Measurements from ENCODE around the gene SOAT1. TPM values are rescaled to one million over a fixed set of nuclear protein-coding genes. Genes with fewer than 3 reads are reported as not detected.
"Not testable (repeated sequence)": the region's sequence is repeated elsewhere in the genome, so short reads cannot be mapped to it uniquely, and the experiment has no call there.

SOAT1 gene
- total RNA-seq, 1 donor from 2014 or later = 27.9 TPM

- no peak overlapping the region for H3K4me3 ChIP-seq (ENCODE audit: low read depth, low read length)
- no peak for DNase-seq (ENCODE audit: low read depth)
- TF ChIP-seq, protein P1, sequence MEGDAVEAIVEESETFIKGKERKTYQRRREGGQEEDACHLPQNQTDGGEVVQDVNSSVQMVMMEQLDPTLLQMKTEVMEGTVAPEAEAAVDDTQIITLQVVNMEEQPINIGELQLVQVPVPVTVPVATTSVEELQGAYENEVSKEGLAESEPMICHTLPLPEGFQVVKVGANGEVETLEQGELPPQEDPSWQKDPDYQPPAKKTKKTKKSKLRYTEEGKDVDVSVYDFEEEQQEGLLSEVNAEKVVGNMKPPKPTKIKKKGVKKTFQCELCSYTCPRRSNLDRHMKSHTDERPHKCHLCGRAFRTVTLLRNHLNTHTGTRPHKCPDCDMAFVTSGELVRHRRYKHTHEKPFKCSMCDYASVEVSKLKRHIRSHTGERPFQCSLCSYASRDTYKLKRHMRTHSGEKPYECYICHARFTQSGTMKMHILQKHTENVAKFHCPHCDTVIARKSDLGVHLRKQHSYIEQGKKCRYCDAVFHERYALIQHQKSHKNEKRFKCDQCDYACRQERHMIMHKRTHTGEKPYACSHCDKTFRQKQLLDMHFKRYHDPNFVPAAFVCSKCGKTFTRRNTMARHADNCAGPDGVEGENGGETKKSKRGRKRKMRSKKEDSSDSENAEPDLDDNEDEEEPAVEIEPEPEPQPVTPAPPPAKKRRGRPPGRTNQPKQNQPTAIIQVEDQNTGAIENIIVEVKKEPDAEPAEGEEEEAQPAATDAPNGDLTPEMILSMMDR (conservative IDR thresholded peaks at IDR 0.05; ENCODE audit: low read depth, low read length) = no peak
Observed at GRCh38 chr1:179342740-179343404, 49.3 kb downstream of the SOAT1 start.

- DNase-seq (ENCODE audit: low read depth) = no peak
- TF ChIP-seq, protein P1 (conservative IDR thresholded peaks at IDR 0.05; ENCODE audit: low read depth, low read length) = no peak
- no peak overlapping the region for H3K4me3 ChIP-seq (ENCODE audit: low read depth, low read length)
Observed at GRCh38 chr1:179351281-179351680, 57.7 kb downstream of the SOAT1 start.

GRCh38 chr1:179352236-179352635 lies 58.6 kb downstream of the SOAT1 start:
- no peak for DNase-seq (ENCODE audit: low read depth)
- H3K4me3 ChIP-seq (ENCODE audit: low read depth, low read length) = no peak overlapping the region
- TF ChIP-seq, protein P1 (conservative IDR thresholded peaks at IDR 0.05; ENCODE audit: low read depth, low read length) = no peak

- DNase-seq (ENCODE audit: low read depth) = no peak
- TF ChIP-seq, protein P1 (conservative IDR thresholded peaks at IDR 0.05; ENCODE audit: low read depth, low read length) = no peak
- H3K4me3 ChIP-seq (ENCODE audit: low read depth, low read length) = no peak overlapping the region
Observed at GRCh38 chr1:179353546-179353945, 59.9 kb downstream of the SOAT1 start.

- H3K4me3 ChIP-seq (ENCODE audit: low read depth, low read length); DNase-seq (ENCODE audit: low read depth): not testable (repeated sequence)
Observed at GRCh38 chr1:179361631-179362030, 68.0 kb downstream of the SOAT1 start.

GRCh38 chr1:179365342-179366092 lies 71.9 kb downstream of the SOAT1 start, which contains the start of gene AXDND1:
AXDND1 (plus strand) TSS chr1:179365971; CDS start chr1:179366510, 539 bp downstream.
- TF ChIP-seq, protein P1 (conservative IDR thresholded peaks at IDR 0.05; ENCODE audit: low read depth, low read length) = no peak
- peak within 1 kb of the TSS; percentile 87 for H3K4me3 ChIP-seq (ENCODE audit: low read depth, low read length)
- no peak for DNase-seq (ENCODE audit: low read depth)

- DNase-seq (ENCODE audit: low read depth) = no peak
- H3K4me3 ChIP-seq (ENCODE audit: low read depth, low read length) = peak overlapping the region; percentile 87
- TF ChIP-seq, protein P1 (conservative IDR thresholded peaks at IDR 0.05; ENCODE audit: low read depth, low read length) = peak; percentile 6
Observed at GRCh38 chr1:179366093-179366800, 72.7 kb downstream of the SOAT1 start.

Data from epithelial cell of proximal tubule (primary cell).